H9 (cell line): ENCODE results near the gene BRWD1. TPM values are rescaled to one million over a fixed set of nuclear protein-coding genes. Genes with fewer than 3 reads are reported as not detected.

ENCODE experiments used
- DNase-seq: peaks from one replicate; pipeline ENCODE4 v3.0.0-alpha.2; 2017
- H2AFZ ChIP-seq: one replicate; pipeline ENCODE4 v1.6.1; 2013; ENCODE audit warnings: mild to moderate bottlenecking, low read length, control low read depth, moderate library complexity
- H2AK5ac ChIP-seq: 2 replicates; pipeline ENCODE4 v1.6.1; 2013; ENCODE audit warnings: low read length, control low read depth, mixed read lengths; ENCODE audit not compliant: insufficient read length
- H2BK120ac ChIP-seq: one replicate; pipeline ENCODE4 v1.6.1; 2013; ENCODE audit warnings: low read depth, mild to moderate bottlenecking, low read length, control low read depth, inconsistent platforms; ENCODE audit not compliant: poor library complexity, severe bottlenecking
- H2BK12ac ChIP-seq: 2 replicates; pipeline ENCODE4 v1.6.1; 2013; ENCODE audit warnings: low read length, control low read depth, mixed read lengths, low read depth; ENCODE audit not compliant: insufficient read length
- H2BK15ac ChIP-seq: 2 replicates; pipeline ENCODE4 v1.6.1; 2013; ENCODE audit warnings: low read depth, low read length, control low read depth
- H2BK20ac ChIP-seq: one replicate; pipeline ENCODE4 v1.6.1; 2013; ENCODE audit warnings: low read depth, mild to moderate bottlenecking, low read length, control low read depth, inconsistent platforms; ENCODE audit not compliant: poor library complexity, severe bottlenecking
- H2BK5ac ChIP-seq: 2 replicates; pipeline ENCODE4 v1.6.1; 2013; ENCODE audit warnings: low read length, control low read depth, mixed read lengths; ENCODE audit not compliant: insufficient read length
- H3K14ac ChIP-seq: 2 replicates; pipeline ENCODE4 v1.6.1; 2013; ENCODE audit warnings: low read length, control low read depth; ENCODE audit not compliant: insufficient read depth
- H3K18ac ChIP-seq: 2 replicates; pipeline ENCODE4 v1.6.1; 2013; ENCODE audit warnings: low read depth, mild to moderate bottlenecking, mixed read lengths, low read length, control low read depth; ENCODE audit not compliant: insufficient read length
- H3K23ac ChIP-seq: 2 replicates; pipeline ENCODE4 v1.6.1; 2013; ENCODE audit warnings: low read length, control low read depth, mixed read lengths, low read depth; ENCODE audit not compliant: insufficient read length
- H3K23me2 ChIP-seq: 2 replicates; pipeline ENCODE4 v1.6.1; 2013; ENCODE audit warnings: low read depth, mild to moderate bottlenecking, mixed read lengths, low read length, control low read depth; ENCODE audit not compliant: insufficient read length, poor library complexity, severe bottlenecking
- H3K27ac ChIP-seq: 2 replicates; pipeline ENCODE4 v1.5.1; 2013; ENCODE audit warnings: low read length, control low read depth, mixed read lengths, low read depth; ENCODE audit not compliant: insufficient read length
- H3K27me3 ChIP-seq: 2 replicates; pipeline ENCODE4 v1.6.1; 2013; ENCODE audit warnings: low read length, control low read depth, inconsistent platforms; ENCODE audit not compliant: insufficient read depth
- H3K4ac ChIP-seq: 2 replicates; pipeline ENCODE4 v1.6.1; 2013; ENCODE audit warnings: low read depth, mild to moderate bottlenecking, control low read depth, inconsistent platforms, low read length, moderate library complexity
- H3K4me1 ChIP-seq: 2 replicates; pipeline ENCODE4 v1.6.1; 2013; ENCODE audit warnings: low read length, control low read depth, inconsistent platforms; ENCODE audit not compliant: insufficient read depth
- H3K4me2 ChIP-seq: 2 replicates; pipeline ENCODE4 v1.6.1; 2013; ENCODE audit warnings: low read length, control low read depth, mixed read lengths; ENCODE audit not compliant: insufficient read length, insufficient read depth
- H3K56ac ChIP-seq: 2 replicates; pipeline ENCODE4 v1.6.1; 2013; ENCODE audit warnings: low read depth, mild to moderate bottlenecking, mixed read lengths, low read length, control low read depth; ENCODE audit not compliant: insufficient read length
- H3K79me1 ChIP-seq: 2 replicates; pipeline ENCODE4 v1.6.1; 2013; ENCODE audit warnings: low read depth, mild to moderate bottlenecking, moderate library complexity, low read length, control low read depth, inconsistent platforms; ENCODE audit not compliant: insufficient read depth, poor library complexity, severe bottlenecking
- H3K79me2 ChIP-seq: 2 replicates; pipeline ENCODE4 v1.6.1; 2013; ENCODE audit warnings: low read length, control low read depth, inconsistent platforms; ENCODE audit not compliant: insufficient read depth
- H3K9ac ChIP-seq: 2 replicates; pipeline ENCODE4 v1.6.1; 2013; ENCODE audit warnings: low read length, control low read depth, mixed read lengths; ENCODE audit not compliant: insufficient read length; ENCODE audit errors: extremely low read depth
- H3K9me3 ChIP-seq: one replicate; pipeline ENCODE4 v1.6.1; 2013; ENCODE audit warnings: low read depth, low read length, inconsistent platforms; ENCODE audit not compliant: control insufficient read depth
- H3T11ph ChIP-seq: one replicate; pipeline ENCODE4 v1.6.1; 2013; ENCODE audit warnings: mild to moderate bottlenecking, low read length, control low read depth, inconsistent platforms
- H4K20me1 ChIP-seq: one replicate; pipeline ENCODE4 v1.6.1; 2013; ENCODE audit not compliant: control insufficient read depth, insufficient read length, insufficient read depth
- H4K5ac ChIP-seq: 2 replicates; pipeline ENCODE4 v1.6.1; 2013; ENCODE audit warnings: low read depth, mild to moderate bottlenecking, mixed read lengths, low read length, control low read depth; ENCODE audit not compliant: insufficient read length
- H4K8ac ChIP-seq: replicated peaks from 2 replicates; pipeline ENCODE4 v1.6.1; 2013; ENCODE audit warnings: low read length, control low read depth, mixed read lengths, low read depth; ENCODE audit not compliant: insufficient read length
- H4K91ac ChIP-seq: 2 replicates; pipeline ENCODE4 v1.6.1; 2013; ENCODE audit warnings: low read depth, mild to moderate bottlenecking, moderate library complexity, mixed read lengths, low read length, control low read depth; ENCODE audit not compliant: insufficient read length
- H3K27ac Mint-ChIP-seq, 3 experiments: 2 replicates in 2 of 3; 3 replicates in 1 of 3; pipeline ENCODE4 v1.8.0; 2020 to 2021; ENCODE audit warnings: mixed read lengths in 3 of 3, mild to moderate bottlenecking in 1 of 3, moderate library complexity in 1 of 3
- H3K27me3 Mint-ChIP-seq: 2 replicates; pipeline ENCODE4 v1.8.0; 2021; ENCODE audit warnings: low read depth, mild to moderate bottlenecking, moderate library complexity, mixed read lengths
- H3K36me3 Mint-ChIP-seq, 3 experiments: 2 replicates in 2 of 3; 3 replicates in 1 of 3; pipeline ENCODE4 v1.8.0; 2020 to 2021; ENCODE audit warnings: low read depth in 3 of 3, mixed read lengths in 3 of 3; ENCODE audit not compliant: insufficient read depth in 1 of 3
- H3K4me1 Mint-ChIP-seq, 2 experiments: 2 replicates each; pipeline ENCODE4 v1.8.0; 2020; ENCODE audit warnings: mixed read lengths in 2 of 2
- H3K4me3 Mint-ChIP-seq, 2 experiments: 2 replicates in 1 of 2; 3 replicates in 1 of 2; pipeline ENCODE4 v1.8.0; 2020 to 2021; ENCODE audit warnings: mild to moderate bottlenecking in 2 of 2, mixed read lengths in 2 of 2, moderate library complexity in 1 of 2
- H3K9me3 Mint-ChIP-seq, 2 experiments: 2 replicates in 1 of 2; 3 replicates in 1 of 2; pipeline ENCODE4 v1.8.0; 2020; ENCODE audit warnings: mild to moderate bottlenecking in 2 of 2, mixed read lengths in 2 of 2, moderate library complexity in 1 of 2
- CTCF ChIP-seq: fragments of 200-600 bp; sonication (generic); conservative IDR thresholded peaks from 3 replicates; pipeline ENCODE4 v1.8.0; 2021; ENCODE audit warnings: antibody characterized with exemption, mild to moderate bottlenecking
- WGBS: extraction: QIAGEN DNeasy Blood & Tissue Kit; methylation state at CpG from one replicate; pipeline ENCODE4 v1.1.7; 2013; ENCODE audit warnings: missing lambda C conversion rate, low lambda C conversion rate, mixed read lengths; ENCODE audit not compliant: insufficient read length; ENCODE audit errors: extremely low coverage; 5-methylcytosine and 5-hydroxymethylcytosine counted together
- total RNA-seq: library from RNA; stranded (reverse); gene quantifications from 2 replicates; pipeline ENCODE4 v1.2.1, GENCODE V29; 2021

The BRWD1 gene
- total RNA-seq, 1 experiment from 2014 or later = 48.4 TPM

DNA sequence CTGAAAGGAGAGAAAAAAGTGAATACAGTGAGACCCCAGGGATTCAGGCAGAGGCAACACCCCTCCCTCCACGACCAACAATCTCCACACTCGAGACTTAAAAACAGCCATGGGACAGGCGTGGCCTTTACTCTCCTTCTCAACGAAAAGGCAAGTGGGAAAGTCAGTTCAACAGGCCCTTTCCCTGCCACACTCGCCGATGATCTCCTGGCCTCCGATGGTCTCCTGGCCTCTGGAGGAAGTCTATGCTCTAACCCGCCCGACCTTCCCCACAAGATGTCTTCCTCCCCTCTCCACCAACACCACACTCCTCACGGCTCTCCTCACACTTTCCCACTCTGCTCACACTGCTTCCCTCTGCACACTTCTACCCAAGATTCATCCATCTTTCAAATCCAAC is 137.8 kb downstream of the BRWD1 start:
- Histone ChIP-seq H4K91ac (no peak overlapping the region), H2AK5ac (no peak overlapping the region), H2AFZ (no peak overlapping the region), H2BK120ac (no peak overlapping the region), H4K20me1 (no peaks in the 10 kb centered on the region), H3K27ac (no peak overlapping the region), H2BK15ac (no peak overlapping the region), H4K5ac (no peak overlapping the region), H3K9me3 (no peaks in the 10 kb centered on the region), H3K79me2 (no peaks in the 10 kb centered on the region), H3K4me2 (no peak overlapping the region), H3T11ph (no peak overlapping the region), H3K14ac (no peak overlapping the region), H2BK12ac (no peak overlapping the region), H3K56ac (no peak overlapping the region), H3K18ac (no peak overlapping the region), H3K23me2 (no peaks in the 10 kb centered on the region), H2BK20ac (no peak overlapping the region), H3K4ac (no peak overlapping the region), H3K27me3 (no peaks in the 10 kb centered on the region), H3K9ac (no peak overlapping the region), H3K79me1 (no peaks in the 10 kb centered on the region), H3K4me1 (no peaks in the 10 kb centered on the region), H3K23ac (no peak overlapping the region), H4K8ac (no peak overlapping the region), H2BK5ac (no peak overlapping the region)
- Mint-ChIP-seq H3K9me3 (no peaks in the 10 kb centered on the region), H3K4me3 (no peak overlapping the region), H3K36me3 (peaks cover 36 to 67% (median 61%) of the 10 kb centered on the region in 3 experiments; a peak in 6 of 7 replicates), H3K4me1 (no peaks in the 10 kb centered on the region), H3K27me3 (no peaks in the 10 kb centered on the region), H3K27ac (peak overlapping the region in 2 of 3 experiments; percentile 1 to 38; a peak in 3 of 7 replicates)
- DNase-seq = no peak
- no CpG with 5 or more reads among the region's 10 CpGs for WGBS
- TF ChIP-seq CTCF = no peak
